HG03432 (cell line): ENCODE data around the gene PRRT1.
"Not testable (repeated sequence)": the region's sequence is repeated elsewhere in the genome, so short reads cannot be mapped to it uniquely, and the experiment has no call there.

ENCODE experiments used
- ATAC-seq: cut with Tn5 transposase; IDR thresholded peaks from one replicate; pipeline ENCODE4 v1.9.1; 2021; ENCODE audit warnings: mild to moderate bottlenecking, moderate library complexity; ENCODE audit not compliant: unreplicated experiment

Gene PRRT1

GRCh38 chr6:32152769-32153563, 1.2 kb upstream of the PRRT1 start:
- no peak for ATAC-seq

GRCh38 chr6:32151181-32151862, 417 bp downstream of the PRRT1 start:
- ATAC-seq, result no peak

- ATAC-seq, result no peak
Observed at GRCh38 chr6:32149932-32150870, 1.5 kb downstream of the PRRT1 start.

GRCh38 chr6:32149092-32149755, 2.5 kb downstream of the PRRT1 start:
- ATAC-seq, result no peak

GRCh38 chr6:32148289-32149091, 3.2 kb downstream of the PRRT1 start:
- ATAC-seq, result no peak

DNA sequence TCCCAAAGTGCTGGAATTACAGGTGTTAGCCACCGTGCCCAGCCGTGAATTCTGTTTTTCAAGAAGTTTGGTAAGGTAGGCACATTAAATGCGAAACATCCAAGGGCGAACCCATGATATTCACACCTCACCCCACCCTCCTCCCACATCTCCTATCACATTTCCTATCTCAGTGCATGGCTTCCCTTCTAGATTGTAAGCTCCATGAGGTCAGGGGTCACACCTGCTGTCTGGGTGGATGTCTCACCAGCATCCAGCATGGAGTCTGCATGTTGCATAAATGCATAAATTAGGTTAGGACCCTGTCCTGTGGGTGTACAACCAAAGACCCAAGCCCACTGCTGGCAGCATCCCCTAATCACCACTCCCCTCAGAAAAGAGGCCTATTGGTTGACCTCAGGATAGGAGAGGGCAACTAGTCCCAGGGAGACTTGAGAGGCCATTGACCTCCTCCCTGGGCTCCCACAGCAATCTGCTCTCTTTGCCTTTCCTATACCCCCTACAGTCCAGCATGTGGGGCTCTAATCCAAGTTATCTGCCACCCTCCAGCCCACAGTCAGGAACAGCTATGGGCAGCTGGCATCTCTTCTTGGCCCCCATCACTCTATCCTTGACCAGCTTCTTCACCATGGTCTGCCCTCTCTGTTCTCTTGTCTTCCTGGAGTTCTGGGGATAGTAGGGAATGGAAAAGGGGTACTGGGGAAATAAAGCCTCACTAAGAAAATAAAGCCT, 4.2 kb downstream of the PRRT1 start:
- no peak for ATAC-seq

GRCh38 chr6:32146687-32147086, 5.1 kb downstream of the PRRT1 start:
- no peak for ATAC-seq

DNA sequence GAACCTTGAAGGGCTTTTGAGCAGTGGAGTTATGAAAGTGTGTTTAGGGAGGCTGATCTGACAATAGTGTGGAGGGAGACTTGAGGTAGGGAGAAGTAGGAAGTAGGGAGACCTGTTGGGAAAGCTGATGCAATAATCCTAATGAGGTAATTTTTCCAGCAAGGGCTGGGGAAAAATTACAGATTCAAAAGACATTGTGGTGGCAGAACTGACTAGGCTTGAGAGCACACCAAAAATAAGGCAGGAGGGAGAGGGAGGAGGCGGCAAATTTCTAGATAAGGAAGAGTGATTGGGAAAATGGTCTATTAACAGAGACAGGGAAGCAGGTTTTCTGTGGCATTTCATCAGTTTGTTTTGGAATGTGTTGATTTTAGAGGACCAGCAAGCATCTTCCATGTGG, 5.5 kb downstream of the PRRT1 start:
- ATAC-seq, result no peak

GRCh38 chr6:32144238-32144637, 7.5 kb downstream of the PRRT1 start:
- not testable (repeated sequence) for ATAC-seq

- no peak for ATAC-seq
Observed at GRCh38 chr6:32140420-32141046, 11.2 kb downstream of the PRRT1 start.

DNA sequence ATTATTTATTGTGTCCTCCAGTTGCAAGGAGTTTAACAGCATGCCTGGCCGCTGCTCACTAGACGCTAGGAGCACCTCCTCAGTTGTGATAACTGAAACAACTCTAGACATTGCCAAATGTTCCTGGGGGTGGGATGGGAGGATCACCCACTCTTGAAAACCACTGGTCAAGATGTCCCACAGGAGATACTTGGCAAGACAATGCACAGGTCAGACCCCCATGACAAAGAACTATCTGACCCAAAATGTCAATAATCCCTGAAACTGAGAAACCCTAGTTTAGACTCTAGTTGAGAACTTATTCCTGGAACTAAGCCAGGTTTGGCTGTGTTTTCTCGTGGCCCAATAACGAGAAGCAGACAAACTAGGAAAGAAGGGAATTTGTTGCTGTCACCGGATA, 12.1 kb downstream of the PRRT1 start:
- ATAC-seq, result no peak

- no peak for ATAC-seq
Observed at GRCh38 chr6:32137454-32137853, 14.3 kb downstream of the PRRT1 start.

DNA sequence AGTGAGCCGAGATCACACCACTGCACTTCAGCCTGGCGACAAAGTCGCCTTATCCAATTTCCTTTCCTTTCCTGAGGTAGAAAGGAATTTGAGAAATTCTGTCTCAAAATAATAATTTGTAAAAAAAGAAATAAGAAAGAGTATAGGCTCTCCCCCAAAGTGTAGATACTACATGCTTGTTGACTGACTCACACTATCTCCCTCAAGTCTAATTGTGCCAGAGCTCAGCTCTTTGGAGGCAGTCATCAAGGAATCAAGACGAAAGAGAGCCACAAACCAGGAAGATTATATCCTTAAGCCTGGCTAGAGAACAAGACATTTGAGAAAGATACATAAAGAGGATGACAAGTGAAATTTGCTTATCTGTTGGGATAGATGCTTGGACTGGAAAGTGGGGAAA, 18.0 kb downstream of the PRRT1 start:
- no peak for ATAC-seq

- no peak for ATAC-seq
Observed at GRCh38 chr6:32132110-32132509, 19.6 kb downstream of the PRRT1 start.

- ATAC-seq, result no peak
Observed at GRCh38 chr6:32131439-32131948, 20.2 kb downstream of the PRRT1 start.

DNA sequence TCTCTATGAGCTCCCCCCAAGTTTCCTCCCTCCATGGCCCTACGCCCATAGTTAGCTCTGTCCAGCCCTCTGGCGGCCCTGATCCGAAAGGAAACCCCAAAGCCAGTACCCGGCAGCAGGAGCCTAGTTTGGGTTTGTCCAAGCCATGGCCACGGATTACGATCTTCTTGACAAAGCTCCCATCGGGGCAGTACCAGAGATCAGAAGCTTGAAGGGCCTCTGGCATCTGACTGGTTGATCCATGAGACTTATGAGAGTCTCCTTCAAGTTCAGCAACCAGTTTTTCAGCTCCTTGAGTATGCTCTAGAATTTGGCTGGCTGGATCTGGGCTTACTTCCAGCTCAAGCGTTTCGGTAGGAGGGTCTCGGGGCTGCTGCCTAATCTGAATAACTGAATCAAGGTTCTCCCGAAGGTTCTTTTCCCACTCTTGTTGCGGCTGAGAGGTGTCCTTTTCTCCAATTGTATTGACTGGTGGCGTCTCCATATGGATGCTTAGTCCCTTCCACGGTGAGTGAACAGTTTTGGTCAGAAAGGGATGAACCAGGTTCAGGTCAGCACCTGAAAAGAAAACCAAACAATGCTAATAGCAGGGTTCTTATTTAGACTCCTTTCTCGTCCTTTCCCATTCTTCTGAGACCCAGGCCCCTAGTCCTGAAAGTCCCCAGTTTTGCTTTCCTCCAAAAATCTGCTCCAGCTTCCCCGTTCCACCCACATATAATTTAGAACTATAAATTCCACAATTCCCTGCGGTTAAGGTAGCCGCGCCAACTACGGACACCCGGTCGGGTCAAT, 22.2 kb downstream of the PRRT1 start:
- no peak for ATAC-seq

DNA sequence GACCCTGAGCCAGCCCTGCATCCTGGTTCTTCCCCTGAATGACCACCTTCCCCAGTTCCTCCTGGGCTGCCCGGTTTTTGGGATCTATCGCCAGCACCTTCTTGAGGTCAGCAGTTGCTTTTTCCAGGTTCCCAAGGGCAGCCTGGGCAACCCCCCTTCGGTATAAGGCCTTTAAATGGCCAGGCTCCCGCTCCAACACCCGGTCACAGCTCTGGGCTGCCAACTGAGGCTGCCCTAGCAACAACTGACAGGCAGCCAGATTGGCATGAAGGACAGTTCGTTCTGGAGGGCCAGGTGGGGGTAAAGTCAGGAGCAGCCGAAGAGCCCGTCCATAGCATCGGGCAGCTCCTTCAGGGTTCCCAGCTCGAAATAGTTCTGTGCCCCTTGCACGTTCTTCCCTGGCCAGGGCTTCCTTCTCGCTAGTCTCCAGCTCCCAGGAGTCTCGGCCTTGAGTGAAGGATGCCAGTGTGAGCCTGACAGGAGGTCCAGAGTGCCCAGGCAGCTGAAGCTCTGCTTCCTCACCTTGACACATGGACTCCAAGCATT, 22.9 kb downstream of the PRRT1 start:
- ATAC-seq, result no peak
